HepG2 (cell line): ENCODE measurements around the gene MYO18A. TPM values are rescaled to one million over a fixed set of nuclear protein-coding genes. Genes with fewer than 3 reads are reported as not detected.

Experiments used
- AGO2 ChIP-seq: fragments of 200-400 bp; formaldehyde crosslinking; optimal IDR thresholded peaks from 2 replicates; pipeline ENCODE3; 2017; ENCODE audit warnings: mild to moderate bottlenecking, low read depth, low read length, moderate library complexity
- DPF2 ChIP-seq: sonication (generic); formaldehyde crosslinking; IDR thresholded peaks from 2 replicates; pipeline ENCODE4 v1.4.0; 2020; ENCODE audit warnings: mild to moderate bottlenecking, low read depth, missing genetic modification reagents, borderline replicate concordance
- KDM4B ChIP-seq: sonication (generic); formaldehyde crosslinking; IDR thresholded peaks from 2 replicates; pipeline ENCODE4 v1.4.0; 2020; ENCODE audit warnings: missing genetic modification reagents
- NRL ChIP-seq: sonication (generic); formaldehyde crosslinking; IDR thresholded peaks from 2 replicates; pipeline ENCODE4 v1.5.0; 2020; ENCODE audit warnings: missing genetic modification reagents, mild to moderate bottlenecking, moderate library complexity, borderline replicate concordance
- RXRB ChIP-seq: IDR thresholded peaks from 2 replicates; pipeline ENCODE4 v1.6.1; 2016; ENCODE audit warnings: borderline replicate concordance, missing genetic modification reagents, missing compliant biosample characterization
- SALL1 ChIP-seq: sonication (generic); formaldehyde crosslinking; IDR thresholded peaks from 2 replicates; pipeline ENCODE4 v1.8.0; 2022; ENCODE audit warnings: mild to moderate bottlenecking, missing genetic modification reagents
- SMAD9 ChIP-seq: sonication (generic); formaldehyde crosslinking; IDR thresholded peaks from 2 replicates; pipeline ENCODE4 v1.5.1; 2020; ENCODE audit warnings: mild to moderate bottlenecking, missing genetic modification reagents
- TCF12 ChIP-seq, 2 experiments: fragments of 450-650 bp in 1 of 2; sonication (generic) in 1 of 2; formaldehyde crosslinking in 1 of 2; IDR thresholded peaks; 2 replicates each; pipeline versions ENCODE4 v1.6.1 to v1.8.0; 2017 to 2022; ENCODE audit warnings: antibody characterized with exemption in 1 of 2, mild to moderate bottlenecking in 1 of 2, missing genetic modification reagents in 1 of 2, moderate library complexity in 1 of 2
- TEAD2 ChIP-seq: sonication (generic); formaldehyde crosslinking; IDR thresholded peaks from 2 replicates; pipeline ENCODE4 v1.9.0; 2021; ENCODE audit warnings: missing genetic modification reagents
- XRCC5 ChIP-seq: fragments of 200-400 bp; formaldehyde crosslinking; optimal IDR thresholded peaks from 2 replicates; pipeline ENCODE3; 2017; ENCODE audit warnings: mild to moderate bottlenecking, low read length
- ZBTB8A ChIP-seq: sonication (generic); formaldehyde crosslinking; IDR thresholded peaks from 2 replicates; pipeline ENCODE4 v1.4.0; 2020; ENCODE audit warnings: mild to moderate bottlenecking, low read depth, missing genetic modification reagents, borderline replicate concordance
- ZNF530 ChIP-seq: sonication (generic); formaldehyde crosslinking; IDR thresholded peaks from 2 replicates; pipeline ENCODE4 v1.5.0; 2020; ENCODE audit warnings: low read depth, mild to moderate bottlenecking, missing genetic modification reagents
- ZNF713 ChIP-seq: sonication (generic); formaldehyde crosslinking; IDR thresholded peaks from 2 replicates; pipeline ENCODE4 v1.4.0; 2020; ENCODE audit warnings: mild to moderate bottlenecking, missing genetic modification reagents
- ZNF773 ChIP-seq: sonication (generic); formaldehyde crosslinking; IDR thresholded peaks from 2 replicates; pipeline ENCODE4 v1.4.0; 2020; ENCODE audit warnings: missing genetic modification reagents, borderline replicate concordance
- polyA plus RNA-seq, 8 experiments: library from polyadenylated mRNA; depleted of rRNA in 3 of 8; stranded (reverse) in 7 of 8; unstranded in 1 of 8; fragments of >200 nt; fragmentation: Illumina TruSeq in 4 of 8; extraction: Trizol in 4 of 8; gene quantifications; 2 replicates each; pipeline versions ENCODE4 v1.2.1 to v1.2.3, GENCODE V29; 2011 to 2016; ENCODE audit warnings: low read depth in 4 of 8, missing spikeins in 1 of 8, mixed read lengths in 1 of 8; ENCODE audit not compliant: insufficient read depth in 1 of 8
- total RNA-seq, 5 experiments: library from RNA; depleted of rRNA; stranded (reverse); fragments of >200 nt; fragmentation: Illumina TruSeq; extraction: Trizol; gene quantifications; 2 replicates each; pipeline ENCODE4 v1.2.3, GENCODE V29; 2016; ENCODE audit warnings: low read depth in 1 of 5
- TF ChIP-seq, protein P1 (sequence below): sonication (generic); formaldehyde crosslinking; IDR thresholded peaks from 2 replicates; pipeline ENCODE4 v1.5.0; 2020; ENCODE audit warnings: mild to moderate bottlenecking, missing genetic modification reagents, moderate library complexity
- TF ChIP-seq, protein P2 (sequence below): sonication (generic); formaldehyde crosslinking; IDR thresholded peaks from 2 replicates; pipeline ENCODE4 v1.8.0; 2022; ENCODE audit warnings: mild to moderate bottlenecking, missing genetic modification reagents, moderate library complexity
- TF ChIP-seq, protein P3 (sequence below): sonication (generic); formaldehyde crosslinking; IDR thresholded peaks from 2 replicates; pipeline ENCODE4 v1.4.0; 2020; ENCODE audit warnings: missing genetic modification reagents, borderline replicate concordance
- TF ChIP-seq, protein P4 (sequence below): sonication (generic); formaldehyde crosslinking; IDR thresholded peaks from 2 replicates; pipeline ENCODE4 v1.4.0; 2020; ENCODE audit warnings: mild to moderate bottlenecking, missing genetic modification reagents
- TF ChIP-seq, protein P5 (sequence below): sonication (generic); formaldehyde crosslinking; IDR thresholded peaks from 2 replicates; pipeline ENCODE4 v1.5.0; 2020; ENCODE audit warnings: mild to moderate bottlenecking, low read depth, missing genetic modification reagents, borderline replicate concordance
- TF ChIP-seq, protein P6 (sequence below): conservative IDR thresholded peaks from 2 replicates; pipeline ENCODE4 v1.6.1; 2018; ENCODE audit warnings: missing genetic modification reagents

Gene MYO18A
- total and polyA plus RNA-seq, 2 of the 13 experiments (the other 11 are each of a cell fraction or from before 2014, with no cell fraction given), result 16.8 to 24.8 TPM

DNA sequence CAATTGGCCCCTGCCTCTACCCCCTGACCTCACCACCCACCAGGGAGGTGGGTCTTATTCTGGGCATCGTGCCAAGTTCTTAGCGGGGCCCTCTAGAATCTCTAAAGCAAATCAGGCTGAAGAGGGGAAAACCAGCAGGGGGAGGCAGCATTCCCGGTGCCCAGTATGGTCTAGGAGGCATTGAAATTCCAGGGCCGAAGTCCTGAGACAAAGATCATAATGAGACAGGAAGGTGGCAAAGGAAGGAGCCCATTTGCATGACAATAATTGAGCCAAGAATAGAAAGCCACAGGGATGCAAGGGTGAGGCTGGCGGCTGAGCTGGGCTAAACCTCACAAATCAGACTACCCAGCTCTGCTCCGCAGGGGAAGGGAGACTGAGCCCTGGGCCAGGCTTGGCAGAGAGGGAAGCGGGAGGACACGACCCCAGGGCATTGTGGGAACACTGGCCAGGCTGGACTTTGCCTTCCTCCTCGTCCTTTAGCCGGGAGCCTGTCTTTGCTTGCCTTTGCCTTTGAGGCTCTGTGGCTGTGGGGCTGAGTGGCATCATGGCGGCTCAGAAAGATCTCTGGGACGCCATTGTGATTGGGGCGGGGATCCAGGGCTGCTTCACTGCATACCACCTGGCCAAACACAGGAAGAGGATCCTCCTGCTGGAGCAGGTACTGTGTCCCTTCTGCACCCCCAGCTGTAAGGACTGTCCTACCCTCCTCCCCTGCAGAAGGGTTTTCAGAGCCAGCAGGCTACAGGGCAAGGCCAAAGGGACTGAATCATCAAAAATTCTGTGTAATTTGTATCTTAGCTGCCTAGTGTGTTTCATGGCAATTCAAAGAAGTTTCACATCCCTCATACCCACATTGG is 137.3 kb downstream of the MYO18A start, which contains the start of gene PIPOX (continued):
- TF ChIP-seq, protein P1, sequence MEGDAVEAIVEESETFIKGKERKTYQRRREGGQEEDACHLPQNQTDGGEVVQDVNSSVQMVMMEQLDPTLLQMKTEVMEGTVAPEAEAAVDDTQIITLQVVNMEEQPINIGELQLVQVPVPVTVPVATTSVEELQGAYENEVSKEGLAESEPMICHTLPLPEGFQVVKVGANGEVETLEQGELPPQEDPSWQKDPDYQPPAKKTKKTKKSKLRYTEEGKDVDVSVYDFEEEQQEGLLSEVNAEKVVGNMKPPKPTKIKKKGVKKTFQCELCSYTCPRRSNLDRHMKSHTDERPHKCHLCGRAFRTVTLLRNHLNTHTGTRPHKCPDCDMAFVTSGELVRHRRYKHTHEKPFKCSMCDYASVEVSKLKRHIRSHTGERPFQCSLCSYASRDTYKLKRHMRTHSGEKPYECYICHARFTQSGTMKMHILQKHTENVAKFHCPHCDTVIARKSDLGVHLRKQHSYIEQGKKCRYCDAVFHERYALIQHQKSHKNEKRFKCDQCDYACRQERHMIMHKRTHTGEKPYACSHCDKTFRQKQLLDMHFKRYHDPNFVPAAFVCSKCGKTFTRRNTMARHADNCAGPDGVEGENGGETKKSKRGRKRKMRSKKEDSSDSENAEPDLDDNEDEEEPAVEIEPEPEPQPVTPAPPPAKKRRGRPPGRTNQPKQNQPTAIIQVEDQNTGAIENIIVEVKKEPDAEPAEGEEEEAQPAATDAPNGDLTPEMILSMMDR (CRISPR knock-in tag), result peak; percentile 74
- TF ChIP-seq RXRB (peak; percentile 50; the same call in 1 of the 2 replicates), ZNF713 (CRISPR knock-in tag) (peak; percentile 89; the same call in 1 of the 2 replicates), ZNF530 (CRISPR knock-in tag) (no peak), NRL (CRISPR knock-in tag) (peak; percentile 75; the same call in 1 of the 2 replicates), DPF2 (peak; percentile 12; the same call in 1 of the 2 replicates), AGO2 (no peak), TCF12 (IDR thresholded peaks at IDR 0.05) (no peak), TCF12 (CRISPR knock-in tag; IDR thresholded peaks at IDR 0.05) (no peak), KDM4B (no peak; the same call in 1 of the 2 replicates), ZBTB8A (CRISPR knock-in tag) (no peak), SMAD9 (CRISPR knock-in tag) (no peak), SALL1 (CRISPR knock-in tag) (peak; percentile 75), TEAD2 (CRISPR knock-in tag) (no peak), XRCC5 (peak; percentile 67), ZNF773 (CRISPR knock-in tag) (no peak)
- TF ChIP-seq, protein P2, sequence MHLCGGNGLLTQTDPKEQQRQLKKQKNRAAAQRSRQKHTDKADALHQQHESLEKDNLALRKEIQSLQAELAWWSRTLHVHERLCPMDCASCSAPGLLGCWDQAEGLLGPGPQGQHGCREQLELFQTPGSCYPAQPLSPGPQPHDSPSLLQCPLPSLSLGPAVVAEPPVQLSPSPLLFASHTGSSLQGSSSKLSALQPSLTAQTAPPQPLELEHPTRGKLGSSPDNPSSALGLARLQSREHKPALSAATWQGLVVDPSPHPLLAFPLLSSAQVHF (CRISPR knock-in tag), result no peak
- TF ChIP-seq, protein P3, sequence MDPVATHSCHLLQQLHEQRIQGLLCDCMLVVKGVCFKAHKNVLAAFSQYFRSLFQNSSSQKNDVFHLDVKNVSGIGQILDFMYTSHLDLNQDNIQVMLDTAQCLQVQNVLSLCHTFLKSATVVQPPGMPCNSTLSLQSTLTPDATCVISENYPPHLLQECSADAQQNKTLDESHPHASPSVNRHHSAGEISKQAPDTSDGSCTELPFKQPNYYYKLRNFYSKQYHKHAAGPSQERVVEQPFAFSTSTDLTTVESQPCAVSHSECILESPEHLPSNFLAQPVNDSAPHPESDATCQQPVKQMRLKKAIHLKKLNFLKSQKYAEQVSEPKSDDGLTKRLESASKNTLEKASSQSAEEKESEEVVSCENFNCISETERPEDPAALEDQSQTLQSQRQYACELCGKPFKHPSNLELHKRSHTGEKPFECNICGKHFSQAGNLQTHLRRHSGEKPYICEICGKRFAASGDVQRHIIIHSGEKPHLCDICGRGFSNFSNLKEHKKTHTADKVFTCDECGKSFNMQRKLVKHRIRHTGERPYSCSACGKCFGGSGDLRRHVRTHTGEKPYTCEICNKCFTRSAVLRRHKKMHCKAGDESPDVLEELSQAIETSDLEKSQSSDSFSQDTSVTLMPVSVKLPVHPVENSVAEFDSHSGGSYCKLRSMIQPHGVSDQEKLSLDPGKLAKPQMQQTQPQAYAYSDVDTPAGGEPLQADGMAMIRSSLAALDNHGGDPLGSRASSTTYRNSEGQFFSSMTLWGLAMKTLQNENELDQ, result no peak
- TF ChIP-seq, protein P4, sequence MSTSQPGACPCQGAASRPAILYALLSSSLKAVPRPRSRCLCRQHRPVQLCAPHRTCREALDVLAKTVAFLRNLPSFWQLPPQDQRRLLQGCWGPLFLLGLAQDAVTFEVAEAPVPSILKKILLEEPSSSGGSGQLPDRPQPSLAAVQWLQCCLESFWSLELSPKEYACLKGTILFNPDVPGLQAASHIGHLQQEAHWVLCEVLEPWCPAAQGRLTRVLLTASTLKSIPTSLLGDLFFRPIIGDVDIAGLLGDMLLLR (CRISPR knock-in tag), result no peak
- TF ChIP-seq, protein P5, sequence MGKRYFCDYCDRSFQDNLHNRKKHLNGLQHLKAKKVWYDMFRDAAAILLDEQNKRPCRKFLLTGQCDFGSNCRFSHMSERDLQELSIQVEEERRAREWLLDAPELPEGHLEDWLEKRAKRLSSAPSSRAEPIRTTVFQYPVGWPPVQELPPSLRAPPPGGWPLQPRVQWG (CRISPR knock-in tag), result no peak
- TF ChIP-seq, protein P6, sequence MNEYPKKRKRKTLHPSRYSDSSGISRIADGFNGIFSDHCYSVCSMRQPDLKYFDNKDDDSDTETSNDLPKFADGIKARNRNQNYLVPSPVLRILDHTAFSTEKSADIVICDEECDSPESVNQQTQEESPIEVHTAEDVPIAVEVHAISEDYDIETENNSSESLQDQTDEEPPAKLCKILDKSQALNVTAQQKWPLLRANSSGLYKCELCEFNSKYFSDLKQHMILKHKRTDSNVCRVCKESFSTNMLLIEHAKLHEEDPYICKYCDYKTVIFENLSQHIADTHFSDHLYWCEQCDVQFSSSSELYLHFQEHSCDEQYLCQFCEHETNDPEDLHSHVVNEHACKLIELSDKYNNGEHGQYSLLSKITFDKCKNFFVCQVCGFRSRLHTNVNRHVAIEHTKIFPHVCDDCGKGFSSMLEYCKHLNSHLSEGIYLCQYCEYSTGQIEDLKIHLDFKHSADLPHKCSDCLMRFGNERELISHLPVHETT (CRISPR knock-in tag), result no peak
